PFSK-1 (cell line): ENCODE data around the gene SMYD1.

Source experiments
- FOXP2 ChIP-seq: optimal IDR thresholded peaks from 2 replicates; pipeline ENCODE3; 2011; ENCODE audit warnings: borderline replicate concordance, control low read depth, inconsistent platforms; ENCODE audit not compliant: insufficient read depth; ENCODE audit errors: extremely low read length, extremely low read depth
- POLR2AphosphoS5 ChIP-seq: IDR thresholded peaks from 2 replicates; pipeline ENCODE4 v1.6.1; 2012; ENCODE audit warnings: low read depth, mild to moderate bottlenecking, control low read depth, low read length, moderate library complexity
- REST ChIP-seq, 2 experiments: IDR thresholded peaks; 2 replicates each; pipeline versions ENCODE4 v1.6.1 to v1.8.0; 2011 to 2012; ENCODE audit warnings: low read depth in 2 of 2, low read length in 2 of 2, control low read depth in 1 of 2, inconsistent platforms in 1 of 2, mild to moderate bottlenecking in 1 of 2, moderate library complexity in 1 of 2; ENCODE audit not compliant: insufficient read depth in 1 of 2
- SIN3A ChIP-seq: IDR thresholded peaks from 2 replicates; pipeline ENCODE4 v1.6.1; 2012; ENCODE audit warnings: mild to moderate bottlenecking, low read length, moderate library complexity, borderline replicate concordance; ENCODE audit not compliant: insufficient read depth
- TAF1 ChIP-seq: IDR thresholded peaks from 2 replicates; pipeline ENCODE4 v1.6.1; 2012; ENCODE audit warnings: low read length, control low read depth, borderline replicate concordance; ENCODE audit not compliant: insufficient read depth

Gene SMYD1

GRCh38 chr2:88027697-88028389 lies 39.8 kb upstream of the SMYD1 start:
- TF ChIP-seq SIN3A = no peak
- no peak for TF ChIP-seq TAF1
- no peak for TF ChIP-seq FOXP2
- no peak for TF ChIP-seq POLR2AphosphoS5
- TF ChIP-seq REST (IDR thresholded peaks at IDR 0.05; ENCODE audit: insufficient read depth in 1 of 2, low read depth in 2 of 2, low read length in 2 of 2) = no peak

- no peak for TF ChIP-seq POLR2AphosphoS5
- TF ChIP-seq REST (IDR thresholded peaks at IDR 0.05; ENCODE audit: insufficient read depth in 1 of 2, low read depth in 2 of 2, low read length in 2 of 2) = no peak
- no peak for TF ChIP-seq FOXP2
- no peak for TF ChIP-seq TAF1
- no peak for TF ChIP-seq SIN3A
Measured at GRCh38 chr2:88028931-88029330, 38.7 kb upstream of the SMYD1 start.

GRCh38 chr2:88032070-88032702 lies 35.4 kb upstream of the SMYD1 start:
- TF ChIP-seq POLR2AphosphoS5 (no peak), FOXP2 (no peak), REST (IDR thresholded peaks at IDR 0.05; ENCODE audit: insufficient read depth in 1 of 2, low read depth in 2 of 2, low read length in 2 of 2) (no peak), SIN3A (no peak), TAF1 (no peak)

GRCh38 chr2:88036182-88036581 lies 31.4 kb upstream of the SMYD1 start:
- TF ChIP-seq FOXP2 = no peak
- TF ChIP-seq TAF1 = no peak
- TF ChIP-seq REST (IDR thresholded peaks at IDR 0.05; ENCODE audit: insufficient read depth in 1 of 2, low read depth in 2 of 2, low read length in 2 of 2) = no peak
- no peak for TF ChIP-seq SIN3A
- TF ChIP-seq POLR2AphosphoS5 = no peak
